ENCODE results near the gene BPI. TPM values are rescaled to one million over a fixed set of nuclear protein-coding genes. Genes with fewer than 3 reads are reported as not detected.

The BPI gene
- total and polyA plus RNA-seq, 11 donors = 0.18 to 2.9 (median 0.32) TPM; not detected in 7

DNA sequence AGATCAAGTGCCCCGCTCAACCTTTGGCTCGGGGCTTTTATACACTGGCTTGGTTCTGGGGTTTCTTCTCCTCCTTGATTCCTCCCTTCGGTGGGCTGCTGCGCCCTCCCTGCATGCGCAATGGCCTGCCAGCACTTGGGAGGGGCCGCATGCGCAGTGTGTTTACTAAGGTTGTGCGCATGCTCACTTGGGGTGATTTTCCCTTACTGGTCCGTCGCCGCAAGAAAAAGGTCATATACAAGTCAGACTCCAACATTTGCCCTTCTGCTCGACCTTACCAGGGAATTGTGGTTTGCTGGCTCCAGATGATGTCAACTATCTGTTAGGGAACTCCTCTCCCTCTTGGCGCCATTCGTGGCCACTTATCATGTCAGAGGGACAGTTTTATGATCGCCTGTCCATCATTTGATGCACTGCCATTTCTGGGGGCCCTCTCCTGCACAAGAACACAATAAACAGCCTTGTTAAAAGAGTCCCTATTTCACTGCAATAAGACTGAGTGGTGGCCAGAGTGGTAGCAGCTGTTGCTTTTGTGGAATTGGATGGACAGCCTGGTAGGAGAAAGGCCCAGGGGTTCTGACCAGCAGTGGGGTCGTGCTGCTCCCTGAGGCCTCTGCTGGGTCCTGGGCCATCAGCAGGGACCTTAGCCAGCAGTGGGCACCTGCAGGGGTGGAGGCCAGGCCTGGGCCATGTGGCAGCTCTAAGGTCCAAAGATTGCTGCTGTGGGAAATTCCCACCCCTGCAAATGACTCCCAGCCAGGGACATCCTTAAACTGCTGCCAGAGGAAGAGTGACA lies 39.6 kb downstream of the BPI start:
- TF ChIP-seq, protein P1, sequence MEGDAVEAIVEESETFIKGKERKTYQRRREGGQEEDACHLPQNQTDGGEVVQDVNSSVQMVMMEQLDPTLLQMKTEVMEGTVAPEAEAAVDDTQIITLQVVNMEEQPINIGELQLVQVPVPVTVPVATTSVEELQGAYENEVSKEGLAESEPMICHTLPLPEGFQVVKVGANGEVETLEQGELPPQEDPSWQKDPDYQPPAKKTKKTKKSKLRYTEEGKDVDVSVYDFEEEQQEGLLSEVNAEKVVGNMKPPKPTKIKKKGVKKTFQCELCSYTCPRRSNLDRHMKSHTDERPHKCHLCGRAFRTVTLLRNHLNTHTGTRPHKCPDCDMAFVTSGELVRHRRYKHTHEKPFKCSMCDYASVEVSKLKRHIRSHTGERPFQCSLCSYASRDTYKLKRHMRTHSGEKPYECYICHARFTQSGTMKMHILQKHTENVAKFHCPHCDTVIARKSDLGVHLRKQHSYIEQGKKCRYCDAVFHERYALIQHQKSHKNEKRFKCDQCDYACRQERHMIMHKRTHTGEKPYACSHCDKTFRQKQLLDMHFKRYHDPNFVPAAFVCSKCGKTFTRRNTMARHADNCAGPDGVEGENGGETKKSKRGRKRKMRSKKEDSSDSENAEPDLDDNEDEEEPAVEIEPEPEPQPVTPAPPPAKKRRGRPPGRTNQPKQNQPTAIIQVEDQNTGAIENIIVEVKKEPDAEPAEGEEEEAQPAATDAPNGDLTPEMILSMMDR (IDR thresholded peaks at IDR 0.05) = no peak
- no peak for TF ChIP-seq POLR2A (IDR thresholded peaks at IDR 0.05)
- no peak overlapping the region for H3K27ac ChIP-seq
- peaks cover 0 to 9% (median 2%) of the 10 kb centered on the region in 12 donors for H3K4me1 ChIP-seq
- ATAC-seq (peak in 1 of 4 donors; percentile 34), DNase-seq (peak in 1 of 5 donors; percentile 48)
- H3K4me3 ChIP-seq = peak overlapping the region in 1 of 12 donors; percentile 10
- intact Hi-C loops (cut with DNase I) = loop anchor here in 1 of 10 donors (5.0 kb wide), 1 partner anchor 64 kb away; no protein-coding TSS in a partner anchor
- H3K36me3 ChIP-seq = no peaks in the 10 kb centered on the region
- no peaks in the 10 kb centered on the region for H3K27me3 ChIP-seq
- no peaks in the 10 kb centered on the region for H3K9me3 ChIP-seq
- 72 to 83% (median 77%) methylated on average over 16 of the region's 16 CpGs for WGBS, 4 donors

DNA sequence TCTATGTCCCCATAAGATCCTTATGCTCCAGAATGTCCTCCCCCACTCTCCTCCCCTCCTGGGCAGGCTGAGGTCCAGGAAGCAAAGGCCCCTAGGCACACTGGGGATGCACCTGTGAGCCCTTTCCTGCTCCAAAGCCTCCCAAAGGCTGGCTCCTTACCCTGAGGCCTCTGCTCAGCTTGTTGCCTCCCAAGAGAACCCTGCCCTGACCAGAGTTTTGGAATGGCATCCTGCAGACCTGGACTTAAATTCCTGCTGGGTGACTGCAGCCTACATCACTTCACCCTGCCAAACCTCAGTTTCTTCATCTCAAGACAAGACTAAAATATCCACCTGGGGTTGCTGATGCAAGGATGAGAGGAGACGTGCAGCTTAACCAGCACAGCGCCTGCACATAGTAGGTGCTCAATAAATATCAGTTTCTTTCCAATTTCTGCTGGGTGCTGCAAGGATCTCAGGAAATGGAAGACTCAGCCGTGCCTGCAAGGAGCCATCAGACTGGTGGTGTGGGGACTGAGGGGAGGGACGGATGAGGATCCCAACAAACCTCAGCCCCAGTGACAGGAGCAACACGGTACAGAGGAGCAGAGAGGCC lies 40.2 kb downstream of the BPI start:
- Histone ChIP-seq H3K4me1 (peaks cover 0 to 9% (median under 1%) of the 10 kb centered on the region in 12 donors), H3K9me3 (no peaks in the 10 kb centered on the region), H3K27me3 (no peaks in the 10 kb centered on the region), H3K27ac (no peak overlapping the region), H3K4me3 (no peak overlapping the region), H3K36me3 (no peaks in the 10 kb centered on the region)
- no peak for ATAC-seq
- TF ChIP-seq, protein P1 (IDR thresholded peaks at IDR 0.05) = no peak
- no peak for TF ChIP-seq POLR2A (IDR thresholded peaks at IDR 0.05)
- intact Hi-C loops (cut with DNase I) = loop anchor here in 1 of 10 donors (5.0 kb wide), 1 partner anchor 63 kb away; no protein-coding TSS in a partner anchor
- WGBS, 4 donors = 83 to 92% (median 89%) methylated on average over 2 to 5 of the region's 5 CpGs
- no peak for DNase-seq

DNA sequence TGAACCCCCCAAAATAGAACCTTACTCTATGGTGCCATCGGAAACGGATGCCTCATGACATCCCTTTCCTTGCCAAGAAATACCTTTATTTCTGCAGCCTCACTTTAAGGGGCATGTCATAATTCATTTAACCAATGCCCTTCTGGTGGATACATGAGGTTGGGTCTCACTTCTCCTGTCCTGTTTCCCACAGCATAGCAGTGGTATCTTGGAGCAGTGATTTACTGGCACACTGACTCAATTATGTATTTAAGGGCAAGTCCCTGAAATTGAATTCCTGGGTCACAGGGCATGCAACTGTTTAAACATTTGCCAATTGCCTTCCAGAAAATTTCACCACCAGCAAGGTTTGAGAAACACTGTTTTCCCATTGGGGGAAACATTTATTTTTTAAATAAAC lies 41.7 kb downstream of the BPI start:
- no peaks in the 10 kb centered on the region for H3K9me3 ChIP-seq
- H3K4me3 ChIP-seq = no peak overlapping the region
- intact Hi-C loops (cut with DNase I) = no loop called here
- WGBS, 4 donors = 15 to 45% (median 16%) methylated on average over 2 of the region's 2 CpGs
- H3K4me1 ChIP-seq = peaks cover 0 to 14% (median 0%) of the 10 kb centered on the region in 12 donors
- TF ChIP-seq, protein P1 (IDR thresholded peaks at IDR 0.05) = no peak
- no peak for TF ChIP-seq POLR2A (IDR thresholded peaks at IDR 0.05)
- no peaks in the 10 kb centered on the region for H3K27me3 ChIP-seq
- DNase-seq (no peak), ATAC-seq (peak in 1 of 4 donors; percentile 32)
- no peak overlapping the region for H3K27ac ChIP-seq
- H3K36me3 ChIP-seq = no peaks in the 10 kb centered on the region

DNA sequence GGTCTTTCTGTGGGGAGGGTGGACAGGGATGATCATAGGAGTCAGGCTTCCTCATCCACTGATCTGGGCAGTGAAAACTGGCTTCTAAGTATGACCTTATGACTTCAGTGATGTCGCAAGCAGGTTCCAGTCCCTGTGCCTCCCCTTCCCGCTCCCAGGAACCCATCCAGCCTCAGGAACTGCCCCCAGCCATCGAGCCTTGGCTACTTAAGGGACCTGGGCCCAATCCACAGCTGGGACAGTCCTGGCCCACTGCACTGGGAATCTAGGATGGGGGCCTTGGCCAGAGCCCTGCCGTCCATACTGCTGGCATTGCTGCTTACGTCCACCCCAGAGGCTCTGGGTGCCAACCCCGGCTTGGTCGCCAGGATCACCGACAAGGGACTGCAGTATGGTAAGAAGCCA lies 42.3 kb downstream of the BPI start, which contains the start of gene LBP:
LBP (plus strand) TSS at position 236 of the 405 bp plus-strand sequence; CDS start at position 271, 35 bp downstream.
- no peak for TF ChIP-seq POLR2A (IDR thresholded peaks at IDR 0.05)
- TF ChIP-seq, protein P1 (IDR thresholded peaks at IDR 0.05) = no peak
- peaks cover 0 to 19% (median 0%) of the 10 kb centered on the region in 12 donors for H3K4me1 ChIP-seq
- no peaks in the 10 kb centered on the region for H3K9me3 ChIP-seq
- ATAC-seq (peak in 1 of 4 donors; percentile 23), DNase-seq (no peak)
- no peaks in the 10 kb centered on the region for H3K27me3 ChIP-seq
- WGBS, 4 donors = 85 to 92% (median 85%) methylated on average over 3 to 8 of the region's 8 CpGs
- intact Hi-C loops (cut with DNase I) = no loop called here
- no peak within 1 kb of the TSS for H3K27ac ChIP-seq
- H3K36me3 ChIP-seq = no peaks in the 10 kb centered on the region
- no peak within 1 kb of the TSS for H3K4me3 ChIP-seq

Measured in heart left ventricle (tissue), 16 donors.